ENCODE data around the gene RAD52.
"Not testable (repeated sequence)": the region's sequence is repeated elsewhere in the genome, so short reads cannot be mapped to it uniquely, and the experiment has no call there.

The RAD52 gene

GRCh38 chr12:966724-967123 lies 17.2 kb upstream of the RAD52 start:
- DNase-seq, result no peak

DNA sequence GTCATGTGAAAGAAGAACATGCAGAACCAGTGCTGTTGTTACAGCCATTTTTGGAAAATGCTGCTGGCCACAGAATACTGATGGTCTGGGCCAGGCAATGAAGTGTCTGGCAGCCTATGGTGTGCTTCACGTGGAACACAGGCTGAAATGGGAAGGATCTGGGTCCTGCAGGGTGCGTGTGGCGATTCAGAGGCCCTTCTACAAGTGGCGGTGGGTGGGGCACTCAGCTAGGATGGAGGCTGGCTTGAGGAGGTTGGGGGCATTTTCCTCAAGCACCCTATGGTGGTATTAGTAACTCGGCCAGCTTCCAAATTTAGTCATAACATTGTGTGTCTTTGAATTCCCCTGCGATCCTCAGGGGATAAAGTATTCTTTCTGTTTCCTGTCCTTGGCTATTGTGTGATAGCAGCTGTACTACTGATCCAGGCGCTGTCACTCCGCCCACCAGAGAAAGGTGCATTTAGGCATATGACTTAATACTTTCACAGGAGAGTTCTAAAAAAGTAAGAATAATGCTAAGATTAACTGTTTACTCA lies 9.2 kb upstream of the RAD52 start:
- DNase-seq, result no peak

GRCh38 chr12:955939-956338 lies 6.4 kb upstream of the RAD52 start:
- no peak for DNase-seq

DNA sequence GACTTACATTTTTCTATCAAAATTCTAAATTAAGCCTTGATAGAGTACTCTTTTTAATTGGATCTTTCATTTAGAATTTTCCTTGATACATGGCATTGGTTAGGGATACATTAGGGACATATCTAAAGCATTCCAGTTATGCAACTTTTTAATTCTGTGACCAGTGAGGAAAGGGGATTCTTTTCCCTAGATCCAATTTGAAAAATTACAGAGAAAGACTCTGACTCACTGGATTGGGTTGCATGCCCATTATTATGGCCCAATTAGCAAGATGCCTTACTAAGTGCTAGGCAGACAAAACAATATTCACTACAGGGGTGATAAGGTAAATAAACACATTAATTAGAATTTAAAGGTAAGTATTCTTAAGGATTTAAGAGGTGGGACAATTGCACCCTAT lies 5.2 kb upstream of the RAD52 start:
- no peak for DNase-seq

GRCh38 chr12:953776-954175 lies 4.3 kb upstream of the RAD52 start:
- no peak for DNase-seq

DNA sequence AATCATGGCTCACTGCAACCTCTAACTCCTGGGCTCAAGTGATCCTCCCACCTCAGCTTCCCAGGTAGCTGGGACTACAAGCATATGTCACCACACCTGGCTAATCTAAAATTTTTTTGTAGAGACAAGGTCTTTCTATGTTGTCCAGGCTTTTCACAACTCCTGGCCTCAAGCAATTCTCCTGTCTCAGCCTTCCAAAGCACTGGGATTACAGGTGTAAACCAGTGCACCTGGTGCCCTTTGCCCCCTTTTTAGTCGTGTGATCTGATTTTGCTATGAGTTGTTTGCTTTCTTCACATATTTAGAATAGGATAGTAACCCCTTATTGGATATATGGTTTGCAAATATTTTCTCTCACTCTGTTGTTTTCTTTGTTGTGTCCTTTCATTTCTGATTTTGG lies 1.7 kb upstream of the RAD52 start:
- DNase-seq, result no peak

DNA sequence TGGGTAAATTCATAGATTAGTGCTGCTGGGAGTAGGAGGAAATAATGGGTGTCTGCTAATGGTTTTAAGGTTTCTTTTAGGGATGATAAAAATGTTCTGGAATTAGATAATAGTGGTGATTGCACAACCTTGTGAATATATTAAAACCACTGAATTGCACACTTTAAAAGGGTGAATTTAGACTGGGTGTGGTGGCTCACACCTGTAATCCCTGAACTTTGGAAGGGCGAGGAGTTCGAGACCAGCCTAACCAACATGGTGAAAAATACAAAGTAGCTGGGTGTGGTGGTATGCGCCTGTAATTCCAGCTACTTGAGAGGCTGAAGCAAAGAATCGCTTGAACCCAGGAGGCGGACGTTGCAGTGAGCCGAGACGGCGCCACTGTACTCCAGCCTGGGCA lies 1.3 kb downstream of the RAD52 start:
- DNase-seq, result no peak

- no peak for DNase-seq
These were observed 2.9 kb downstream of the RAD52 start for GRCh38 chr12:946631-947030.

DNA sequence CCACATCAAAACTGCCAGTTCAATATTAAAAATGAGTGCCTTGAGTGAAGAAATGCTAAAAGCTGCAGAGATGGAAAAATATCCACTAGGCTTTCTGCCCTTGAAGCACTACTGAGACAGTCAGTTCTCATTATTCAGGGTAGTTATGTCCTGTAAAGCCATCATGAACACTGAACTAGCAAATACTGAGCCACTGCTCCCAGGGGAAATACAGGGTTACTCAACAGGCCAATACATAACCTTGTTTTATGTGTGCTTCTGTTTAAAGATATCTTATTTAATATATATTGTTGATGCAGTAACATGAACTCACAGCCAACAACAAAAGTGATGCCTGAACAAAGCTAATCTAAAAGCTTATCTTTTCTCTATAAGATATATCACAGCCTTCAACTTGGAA lies 3.3 kb downstream of the RAD52 start:
- DNase-seq, result no peak

- no peak for DNase-seq
These were observed 5.3 kb downstream of the RAD52 start for GRCh38 chr12:944211-944610.

GRCh38 chr12:943051-943450 lies 6.4 kb downstream of the RAD52 start:
- no peak for DNase-seq

DNA sequence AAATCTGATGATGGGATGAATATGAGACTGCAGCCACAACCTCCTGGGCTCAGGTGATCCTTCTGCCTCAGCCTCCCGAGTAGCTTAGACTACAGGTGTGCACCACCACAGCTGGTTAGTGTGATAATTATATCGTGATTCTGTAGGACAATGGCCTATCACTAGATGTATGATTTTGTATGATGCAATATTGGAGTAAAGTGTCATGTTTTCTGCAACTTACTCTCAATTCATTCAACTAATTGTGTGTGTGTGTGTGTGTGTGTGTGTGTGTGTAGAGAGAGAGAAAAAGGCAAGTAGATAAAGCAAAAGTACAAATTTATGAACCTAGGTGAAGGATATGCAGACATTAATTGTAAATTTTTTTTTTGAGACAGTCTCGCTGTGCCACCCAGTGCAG lies 10.7 kb downstream of the RAD52 start:
- DNase-seq, result no peak

GRCh38 chr12:936377-937345 lies 12.8 kb downstream of the RAD52 start:
- no peak for DNase-seq

- not testable (repeated sequence) for DNase-seq
These were observed 13.6 kb downstream of the RAD52 start for GRCh38 chr12:935891-936290.

DNA sequence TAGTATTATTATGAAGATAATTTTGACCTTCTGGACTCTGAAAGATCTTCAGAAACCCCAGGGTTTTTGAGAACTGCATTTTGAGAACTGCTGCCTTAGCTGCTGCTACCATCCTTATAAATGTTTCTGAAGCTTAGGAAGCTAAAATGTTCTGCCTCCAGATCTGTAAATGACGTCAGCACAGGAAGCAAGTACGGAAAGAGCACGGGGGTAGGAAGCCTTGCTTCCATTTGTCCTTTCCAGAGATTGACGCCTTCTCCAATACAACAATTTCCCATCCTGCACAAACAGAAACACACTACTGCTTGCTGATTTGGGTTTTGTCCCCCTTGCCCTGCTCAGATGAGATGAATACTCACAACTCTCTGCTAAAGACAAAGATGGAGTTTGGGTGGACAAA lies 17.9 kb downstream of the RAD52 start:
- no peak for DNase-seq

GRCh38 chr12:931060-931459 lies 18.4 kb downstream of the RAD52 start:
- DNase-seq, result no peak

GRCh38 chr12:926641-927040 lies 22.9 kb downstream of the RAD52 start:
- no peak for DNase-seq

DNA sequence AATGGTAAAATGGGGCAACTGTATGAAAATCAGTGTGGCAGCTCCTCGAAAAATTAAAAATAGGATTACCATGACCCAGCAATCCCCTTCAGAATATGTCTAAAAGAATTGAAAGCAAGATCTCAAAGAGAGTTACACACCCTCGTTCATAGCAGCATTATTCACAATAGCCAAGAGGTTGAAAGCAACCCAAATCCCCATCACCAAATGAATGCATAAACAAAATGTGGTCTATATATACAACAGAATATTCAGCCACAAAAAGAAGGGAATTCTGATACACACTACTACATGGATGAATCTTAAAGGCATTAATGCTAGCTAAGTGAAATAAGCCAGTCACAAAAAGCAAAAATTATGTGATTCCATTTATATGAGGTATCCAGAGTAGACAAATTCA lies 27.2 kb downstream of the RAD52 start:
- no peak for DNase-seq

DNA sequence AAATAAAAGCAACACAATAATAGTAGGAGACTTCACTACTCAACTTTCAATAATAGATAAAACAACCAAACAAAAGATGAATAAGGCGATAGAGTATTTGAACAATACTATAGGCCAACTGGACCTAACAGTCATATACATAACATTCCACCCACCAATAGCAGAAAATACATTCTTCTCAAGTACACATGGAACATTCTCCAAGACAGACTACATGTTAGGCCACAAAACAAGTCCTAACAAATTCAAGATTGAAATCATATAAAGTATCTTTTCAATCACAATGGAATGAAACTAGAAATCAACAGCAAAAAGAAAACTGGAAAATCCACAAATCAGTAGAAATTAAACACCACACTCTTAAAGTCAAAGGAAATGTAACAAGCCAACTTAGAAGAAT lies 28.8 kb downstream of the RAD52 start:
- no peak for DNase-seq

DNA sequence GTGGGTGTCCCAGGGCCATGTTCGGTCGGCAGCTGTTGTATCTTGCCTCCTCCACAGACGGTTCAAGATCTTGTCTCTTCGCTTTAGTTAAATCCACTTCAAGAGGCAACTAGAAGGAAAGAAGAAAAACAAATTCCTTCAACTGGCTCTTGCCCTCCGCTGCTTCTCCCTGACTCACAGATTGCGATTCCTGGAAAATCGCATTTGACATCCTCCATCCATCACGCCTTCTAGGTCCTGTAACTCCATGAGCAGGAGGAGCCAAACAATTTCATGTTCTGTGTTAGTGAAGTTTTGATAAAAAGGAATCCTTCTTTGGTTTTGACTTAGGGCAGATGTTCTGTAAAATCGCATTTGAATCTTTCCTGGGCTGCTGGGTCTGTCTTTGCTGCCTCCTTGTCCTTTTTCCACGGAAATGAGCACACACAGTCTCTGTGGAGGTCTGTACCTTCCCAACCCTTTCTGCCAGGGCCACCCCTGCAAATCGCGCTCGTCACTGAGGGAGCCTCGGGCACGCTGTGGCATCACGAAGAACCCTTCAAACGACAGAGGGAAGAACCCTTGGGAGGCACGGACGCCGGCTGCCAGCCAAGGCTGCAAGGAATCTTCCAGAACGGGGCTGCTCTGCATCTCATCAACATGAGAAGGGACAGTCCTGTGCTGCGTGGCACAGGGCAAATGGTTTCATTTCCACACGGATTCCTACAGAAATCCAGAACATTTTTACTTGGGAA lies 32.6 kb downstream of the RAD52 start:
- no peak for DNase-seq

DNA sequence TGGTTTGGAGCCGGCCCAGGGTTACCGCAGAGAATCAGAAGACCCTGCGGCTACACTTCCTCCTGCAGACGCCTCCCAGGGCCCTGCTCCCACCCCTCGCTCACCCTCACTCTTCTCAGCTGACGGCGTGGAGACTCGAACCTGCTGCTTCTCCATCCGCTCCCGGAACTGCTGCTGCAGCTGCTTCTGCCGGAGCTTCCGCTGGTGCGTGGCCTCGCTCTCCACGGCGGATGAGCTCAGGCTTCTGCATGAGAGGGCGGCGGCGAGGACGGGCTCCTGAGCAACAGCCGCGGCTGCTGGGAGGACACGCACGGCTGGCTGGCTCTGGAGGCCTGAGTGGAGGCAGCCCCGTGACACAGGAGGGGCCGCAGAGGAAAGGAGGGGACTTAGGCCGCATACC lies 33.3 kb downstream of the RAD52 start:
- no peak for DNase-seq

- DNase-seq, result no peak
These were observed 34.4 kb downstream of the RAD52 start for GRCh38 chr12:915090-915489.

DNA sequence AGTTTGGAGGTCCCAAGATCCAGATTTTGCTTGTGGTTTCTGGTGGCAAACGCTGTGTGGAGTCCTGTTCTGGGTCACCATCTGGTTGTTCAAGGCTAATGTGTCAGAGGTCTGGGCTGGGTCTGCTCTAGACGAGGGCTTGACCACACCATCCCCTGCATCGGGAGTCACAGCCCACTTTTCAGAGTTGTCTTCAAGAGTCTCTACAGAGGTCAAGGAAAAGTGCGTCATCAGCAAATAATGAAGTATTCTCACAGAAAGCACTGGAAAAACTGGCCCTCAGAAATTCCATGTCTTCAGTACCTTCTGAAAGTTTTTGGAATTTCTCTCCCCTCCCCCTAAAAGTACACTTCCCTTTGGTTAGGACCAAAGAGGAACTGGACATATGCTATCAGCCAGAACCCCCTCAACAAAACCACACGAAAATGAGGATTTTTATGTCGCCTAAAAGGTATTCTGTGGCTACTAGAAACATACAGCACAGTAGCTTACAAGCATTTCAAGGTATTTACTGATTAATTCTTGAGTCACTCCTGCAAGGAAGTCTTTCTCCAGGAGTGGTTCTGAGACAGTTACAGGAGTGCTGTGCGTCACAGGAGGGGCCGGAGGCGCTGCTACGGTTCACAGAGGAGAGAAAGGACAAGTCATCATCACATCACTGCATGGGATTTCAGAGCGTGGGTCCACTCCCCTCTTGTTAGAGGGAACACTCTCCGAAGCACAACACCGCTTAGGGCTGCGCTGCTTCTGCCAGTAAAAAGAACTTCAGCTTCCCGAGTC lies 35.4 kb downstream of the RAD52 start:
- no peak for DNase-seq
